SIG-M5 treated with dmso at 0.1 percent for 504 hours (cell line): Measurements from ENCODE around the gene IL31RA.
A peak's percentile ranks its signal among the peaks of the same experiment; 100 is the strongest.
"Not testable (repeated sequence)": the region's sequence is repeated elsewhere in the genome, so short reads cannot be mapped to it uniquely, and the experiment has no call there.

Source experiments
- DNase-seq: peaks from one replicate; lab custom pipeline; 2025; ENCODE audit not compliant: unreplicated experiment; lab: John Stamatoyannopoulos, UW

Gene IL31RA

GRCh38 chr5:55923865-55924500 lies 72.8 kb downstream of the IL31RA start:
- DNase-seq: no peak

- DNase-seq: no peak
These were observed 73.6 kb downstream of the IL31RA start for GRCh38 chr5:55924744-55925143.

GRCh38 chr5:55925181-55925580 lies 74.0 kb downstream of the IL31RA start:
- DNase-seq: no peak

GRCh38 chr5:55925712-55926111 lies 74.6 kb downstream of the IL31RA start:
- DNase-seq: no peak

GRCh38 chr5:55926476-55926875 lies 75.3 kb downstream of the IL31RA start:
- no peak for DNase-seq

- no peak for DNase-seq
These were observed 76.9 kb downstream of the IL31RA start for GRCh38 chr5:55927861-55928655.

GRCh38 chr5:55929020-55929799 lies 78.1 kb downstream of the IL31RA start:
- DNase-seq: peak; percentile 54

- DNase-seq: no peak
These were observed 81.5 kb downstream of the IL31RA start for GRCh38 chr5:55932700-55933099.

- DNase-seq: no peak
These were observed 82.4 kb downstream of the IL31RA start for GRCh38 chr5:55933377-55934114.

- DNase-seq: peak; percentile 63
These were observed 83.0 kb downstream of the IL31RA start for GRCh38 chr5:55934115-55934613.

GRCh38 chr5:55934720-55935119 lies 83.6 kb downstream of the IL31RA start:
- no peak for DNase-seq

- no peak for DNase-seq
These were observed 84.2 kb downstream of the IL31RA start for GRCh38 chr5:55935371-55935770.

GRCh38 chr5:55936100-55936693 lies 85.0 kb downstream of the IL31RA start:
- peak; percentile 70 for DNase-seq

GRCh38 chr5:55937598-55937997 lies 86.4 kb downstream of the IL31RA start:
- DNase-seq: not testable (repeated sequence)

GRCh38 chr5:55941154-55941553 lies 90.0 kb downstream of the IL31RA start:
- DNase-seq: not testable (repeated sequence)

GRCh38 chr5:55959208-55959607 lies 108.1 kb downstream of the IL31RA start:
- DNase-seq: no peak

- no peak for DNase-seq
These were observed 109.6 kb downstream of the IL31RA start for GRCh38 chr5:55960779-55961178.

GRCh38 chr5:55965525-55965924 lies 114.4 kb downstream of the IL31RA start:
- no peak for DNase-seq

GRCh38 chr5:55966284-55966683 lies 115.1 kb downstream of the IL31RA start:
- DNase-seq: no peak

- no peak for DNase-seq
These were observed 118.8 kb downstream of the IL31RA start for GRCh38 chr5:55969956-55970355.
